Caco-2 (cell line): ENCODE measurements around the gene MICAL3. TPM values are rescaled to one million over a fixed set of nuclear protein-coding genes. Genes with fewer than 3 reads are reported as not detected.

Experiments
- BruUV-seq: library from RNA; stranded (reverse); fragments of 400-500 nt; replicated peaks from 2 replicates; lab custom pipeline; 2021; lab: Mats Ljungman, UMichigan
- CTCF ChIA-PET: fragments of 300-600 bp; sonication (Branson Sonifier 250); formaldehyde crosslinking; loops from one replicate; lab custom pipeline; 2022; ENCODE audit warnings: antibody characterized with exemption; lab: Charles Lee
- POLR2A ChIA-PET: fragments of 300-600 bp; sonication (Branson Sonifier 250); formaldehyde crosslinking; loops from one replicate; lab custom pipeline; 2022; ENCODE audit warnings: antibody characterized with exemption; lab: Charles Lee
- DNase-seq, 2 experiments: peaks; one replicate each; pipeline versions ENCODE4 v3.0.0 to v3.0.0-alpha.2; 2020 to 2022
- H3K27me3 ChIP-seq: replicated peaks from 2 replicates; pipeline ENCODE4 v1.6.0; 2011; ENCODE audit warnings: low read length; ENCODE audit not compliant: control insufficient read depth, insufficient read depth
- H3K36me3 ChIP-seq: 2 replicates; pipeline ENCODE4 v1.5.1; 2011; ENCODE audit warnings: low read length; ENCODE audit not compliant: control insufficient read depth, insufficient read depth
- H3K4me1 ChIP-seq: fragments of 250-450 bp; sonication (Bioruptor Pico); 2 replicates; pipeline ENCODE4 v1.5.1; 2020; ENCODE audit warnings: mild to moderate bottlenecking
- H3K4me3 ChIP-seq: 2 replicates; pipeline ENCODE4 v1.5.1; 2011; ENCODE audit warnings: low read depth, mild to moderate bottlenecking, control low read depth, low read length
- H3K9me3 ChIP-seq: fragments of 250-450 bp; sonication (Bioruptor Pico); 2 replicates; pipeline ENCODE4 v1.5.1; 2020; ENCODE audit warnings: mild to moderate bottlenecking, moderate library complexity
- H3K27ac Mint-ChIP-seq: one replicate; pipeline ENCODE4 v1.8.0; 2022; ENCODE audit warnings: mixed read lengths; ENCODE audit not compliant: unreplicated experiment
- H3K27me3 Mint-ChIP-seq: one replicate; pipeline ENCODE4 v1.8.0; 2022; ENCODE audit warnings: mixed read lengths; ENCODE audit not compliant: insufficient read depth, unreplicated experiment
- H3K36me3 Mint-ChIP-seq: one replicate; pipeline ENCODE4 v1.8.0; 2022; ENCODE audit warnings: mild to moderate bottlenecking, mixed read lengths; ENCODE audit not compliant: insufficient read depth, unreplicated experiment
- H3K4me1 Mint-ChIP-seq: one replicate; pipeline ENCODE4 v1.8.0; 2022; ENCODE audit warnings: low read depth, mixed read lengths; ENCODE audit not compliant: unreplicated experiment
- H3K4me3 Mint-ChIP-seq: one replicate; pipeline ENCODE4 v1.8.0; 2022; ENCODE audit warnings: mild to moderate bottlenecking, moderate library complexity, mixed read lengths; ENCODE audit not compliant: unreplicated experiment
- H3K9me3 Mint-ChIP-seq: one replicate; pipeline ENCODE4 v1.8.0; 2022; ENCODE audit warnings: mixed read lengths; ENCODE audit not compliant: unreplicated experiment
- CTCF ChIP-seq, 2 experiments: fragments of 200-600 bp in 1 of 2; IDR thresholded peaks; 1 replicate in 1 of 2; 2 replicates in 1 of 2; pipeline versions ENCODE4 v1.5.1 to v1.8.0; 2011 to 2022; ENCODE audit warnings: antibody characterized with exemption in 1 of 2, control low read depth in 1 of 2, inconsistent platforms in 1 of 2, low read depth in 1 of 2, low read length in 1 of 2, mild to moderate bottlenecking in 1 of 2, moderate library complexity in 1 of 2; ENCODE audit not compliant: insufficient read depth in 1 of 2, severe bottlenecking in 1 of 2, unreplicated experiment in 1 of 2
- intact Hi-C: fragments of 100-400 bp; cut with micrococcal nuclease; formaldehyde crosslinking; loops from one replicate; pipeline ENCODE4 v1.10.0; 2022; ENCODE audit not compliant: unreplicated experiment
- total RNA-seq: library from RNA; stranded (reverse); gene quantifications from 2 replicates; pipeline ENCODE4 v1.2.3, GENCODE V29; 2022

The MICAL3 gene
- total RNA-seq, 1 experiment from 2014 or later = 65.6 TPM

- Mint-ChIP-seq H3K27ac (no peak overlapping the region), H3K36me3 (peaks cover 10% of the 10 kb centered on the region), H3K4me3 (no peak overlapping the region), H3K9me3 (no peaks in the 10 kb centered on the region), H3K4me1 (no peaks in the 10 kb centered on the region), H3K27me3 (no peaks in the 10 kb centered on the region)
- no TSS peak for BruUV-seq
- H3K4me1 ChIP-seq = peaks cover 8% of the 10 kb centered on the region
- H3K27me3 ChIP-seq = no peaks in the 10 kb centered on the region
- no peaks in the 10 kb centered on the region for H3K36me3 ChIP-seq
- H3K9me3 ChIP-seq = no peaks in the 10 kb centered on the region
- POLR2A ChIA-PET = no interaction called here
- H3K4me3 ChIP-seq = no peak overlapping the region
- TF ChIP-seq CTCF (IDR thresholded peaks at IDR 0.05; ENCODE audit: insufficient read depth in 1 of 2, low read depth in 1 of 2, low read length in 1 of 2, severe bottlenecking in 1 of 2, unreplicated experiment in 1 of 2) = no peak
- DNase-seq = no peak
- intact Hi-C loops = no loop called here
- CTCF ChIA-PET = interaction anchor here (0.8 kb wide), 1 partner anchor 223 kb away, joined by 3 read pairs; no protein-coding TSS in a partner anchor
Measured at GRCh38 chr22:17782158-17782557, 242.2 kb downstream of the MICAL3 start.

- no peaks in the 10 kb centered on the region for H3K9me3 Mint-ChIP-seq
- TF ChIP-seq CTCF (IDR thresholded peaks at IDR 0.05; ENCODE audit: insufficient read depth in 1 of 2, low read depth in 1 of 2, low read length in 1 of 2, severe bottlenecking in 1 of 2, unreplicated experiment in 1 of 2) = no peak
- H3K4me3 Mint-ChIP-seq = no peak overlapping the region
- peaks cover 8% of the 10 kb centered on the region for H3K36me3 Mint-ChIP-seq
- no peak for DNase-seq
- BruUV-seq = no TSS peak
- Histone ChIP-seq H3K9me3 (no peaks in the 10 kb centered on the region), H3K4me1 (peaks cover 1% of the 10 kb centered on the region), H3K4me3 (no peak overlapping the region), H3K36me3 (no peaks in the 10 kb centered on the region), H3K27me3 (no peaks in the 10 kb centered on the region)
- intact Hi-C loops = no loop called here
- no peaks in the 10 kb centered on the region for H3K4me1 Mint-ChIP-seq
- no peak overlapping the region for H3K27ac Mint-ChIP-seq
- POLR2A ChIA-PET = no interaction called here
- H3K27me3 Mint-ChIP-seq = no peaks in the 10 kb centered on the region
- CTCF ChIA-PET = interaction anchor here (0.8 kb wide), 1 partner anchor 223 kb away, joined by 3 read pairs; no protein-coding TSS in a partner anchor
Measured at GRCh38 chr22:17781319-17782031, 242.9 kb downstream of the MICAL3 start.

GRCh38 chr22:17780741-17781318 is 243.5 kb downstream of the MICAL3 start:
- Histone ChIP-seq H3K9me3 (no peaks in the 10 kb centered on the region), H3K27me3 (no peaks in the 10 kb centered on the region), H3K36me3 (no peaks in the 10 kb centered on the region), H3K4me1 (no peaks in the 10 kb centered on the region), H3K4me3 (no peak overlapping the region)
- Mint-ChIP-seq H3K9me3 (no peaks in the 10 kb centered on the region), H3K4me3 (no peak overlapping the region), H3K27ac (no peak overlapping the region), H3K36me3 (peaks cover 3% of the 10 kb centered on the region), H3K4me1 (no peaks in the 10 kb centered on the region), H3K27me3 (no peaks in the 10 kb centered on the region)
- intact Hi-C loops = no loop called here
- CTCF ChIA-PET = interaction anchor here (1.0 kb wide), 1 partner anchor 38 kb away, joined by 3 read pairs; no protein-coding TSS in a partner anchor
- DNase-seq = no peak
- POLR2A ChIA-PET = no interaction called here
- no TSS peak for BruUV-seq
- TF ChIP-seq CTCF (IDR thresholded peaks at IDR 0.05; ENCODE audit: insufficient read depth in 1 of 2, low read depth in 1 of 2, low read length in 1 of 2, severe bottlenecking in 1 of 2, unreplicated experiment in 1 of 2) = no peak
